ENCODE results near the gene VRK3. TPM values are rescaled to one million over a fixed set of nuclear protein-coding genes. Genes with fewer than 3 reads are reported as not detected.

The VRK3 gene
- polyA plus RNA-seq, 2 of the 4 experiments (the other 2 are of a cell fraction): 35.2 to 37.4 TPM

- TF ChIP-seq HEYL (CRISPR knock-in tag; IDR thresholded peaks at IDR 0.05): peak; percentile 63; the same call in 1 of the 2 replicates
- no peak for TF ChIP-seq SREBF2 (IDR thresholded peaks at IDR 0.05)
- peak; percentile 42 for TF ChIP-seq USF2 (IDR thresholded peaks at IDR 0.05)
- TF ChIP-seq ESRRA (IDR thresholded peaks at IDR 0.05; ENCODE audit: borderline replicate concordance, low read length): no peak
- peak; percentile 100 for TF ChIP-seq MAX (IDR thresholded peaks at IDR 0.05)
- TF ChIP-seq ELK1 (IDR thresholded peaks at IDR 0.05; ENCODE audit: low read depth, low read length): no peak
- no peak for TF ChIP-seq ZSCAN20 (CRISPR knock-in tag; IDR thresholded peaks at IDR 0.05)
- TF ChIP-seq RCOR1 (IDR thresholded peaks at IDR 0.05; ENCODE audit: low read depth, low read length): no peak
- peak; percentile 11; the same call in 1 of the 2 replicates for TF ChIP-seq ZC3H11A (IDR thresholded peaks at IDR 0.05)
- TF ChIP-seq POLR2AphosphoS2 (conservative IDR thresholded peaks at IDR 0.05; ENCODE audit: low read length): no peak
- no peak for TF ChIP-seq EP300 (IDR thresholded peaks at IDR 0.05)
Measured at GRCh38 chr19:50025794-50026549, 800 bp upstream of the VRK3 start, which contains the start of gene ZNF473 (continued).

GRCh38 chr19:50024719-50025021 lies 502 bp downstream of the VRK3 start:
- DNase-seq (ENCODE audit: low read depth in 1 of 2, low spot score in 1 of 2) (no peak), FAIRE-seq (no peak), ATAC-seq (peak in 1 of 2 experiments; percentile 49; a peak in 3 of 6 replicates)
- Histone ChIP-seq H3K9me3 (peaks cover 11% of the 10 kb centered on the region), H3K27ac (peak overlapping the region; percentile 82 to 92), H3K4me1 (peaks cover 20% of the 10 kb centered on the region), H3K4me3 (peak overlapping the region; percentile 70), H3K4me2 (peak overlapping the region; percentile 89)
- 2% methylated on average over 10 of the region's 10 CpGs for WGBS (ENCODE audit: missing lambda C conversion rate)
- POLR2A ChIA-PET: interaction anchor here (1.2 to 1.8 kb wide), 2 partner anchors 33 to 95 kb away, joined by 3 to 5 read pairs; partner anchors contain the start of genes ATF5 and NUP62
- CTCF ChIA-PET: interaction anchor here (0.7 to 2.6 kb wide), 6 partner anchors 10 to 87 kb away, joined by 3 to 14 read pairs (median 3); no protein-coding TSS in a partner anchor
- no peak for TF ChIP-seq EHMT2 (IDR thresholded peaks at IDR 0.05; ENCODE audit: low read depth)
- TF ChIP-seq HDAC2 (IDR thresholded peaks at IDR 0.05): no peak
- no peak for TF ChIP-seq HES2 (IDR thresholded peaks at IDR 0.05)
- no peak for TF ChIP-seq ZC3H11A (IDR thresholded peaks at IDR 0.05)
- TF ChIP-seq MAZ (IDR thresholded peaks at IDR 0.05; ENCODE audit: borderline replicate concordance, low read depth, low read length): no peak
- TF ChIP-seq E2F6 (IDR thresholded peaks at IDR 0.05; ENCODE audit: borderline replicate concordance, low read depth): no peak
- no peak for TF ChIP-seq SREBF2 (IDR thresholded peaks at IDR 0.05)

- TF ChIP-seq HEYL (CRISPR knock-in tag; IDR thresholded peaks at IDR 0.05) (no peak), BCL3 (IDR thresholded peaks at IDR 0.05) (no peak), CTCF (IDR thresholded peaks at IDR 0.05) (no peak), TFCP2L1 (CRISPR knock-in tag; IDR thresholded peaks at IDR 0.05) (no peak)
- H3K4me3 ChIP-seq: no peak overlapping the region
- DNase-seq (ENCODE audit: low read depth in 1 of 2, low spot score in 1 of 2) (no peak), FAIRE-seq (no peak), ATAC-seq (no peak)
- H3K4me2 ChIP-seq: no peak overlapping the region
- POLR2A ChIA-PET: no interaction called here
- H3K27ac ChIP-seq: no peak overlapping the region
- CTCF ChIA-PET: interaction anchor here (1.0 to 1.4 kb wide), 3 partner anchors 36 to 85 kb away, joined by 3 to 7 read pairs (median 3); no protein-coding TSS in a partner anchor
- 77% methylated on average over 7 of the region's 7 CpGs for WGBS (ENCODE audit: missing lambda C conversion rate)
- peaks cover 20% of the 10 kb centered on the region for H3K4me1 ChIP-seq
- peaks cover 11% of the 10 kb centered on the region for H3K9me3 ChIP-seq
Measured at GRCh38 chr19:50022823-50023222, 2.3 kb downstream of the VRK3 start.
